Measurements from ENCODE around the gene ANP32E.
"Not testable (repeated sequence)": the region's sequence is repeated elsewhere in the genome, so short reads cannot be mapped to it uniquely, and the experiment has no call there.

ANP32E gene

DNA sequence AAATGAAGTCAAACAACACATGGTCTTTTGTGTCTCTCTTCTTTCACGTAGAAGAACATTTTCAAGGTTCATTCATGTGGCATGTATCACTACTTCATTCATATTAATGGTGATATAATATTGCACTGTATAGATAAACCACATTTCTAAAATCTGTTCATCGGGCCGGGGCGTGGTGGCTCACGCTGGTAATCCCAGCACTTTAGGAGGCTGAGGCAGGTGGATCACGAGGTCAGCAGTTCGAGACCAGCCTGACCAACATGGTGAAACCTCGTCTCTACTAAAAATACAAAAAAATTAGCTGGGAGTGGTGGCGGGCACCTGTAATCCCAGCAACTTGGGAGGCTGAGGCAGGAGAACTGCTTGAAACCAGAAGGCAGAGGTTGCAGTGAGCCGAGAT is 7.7 kb downstream of the ANP32E start:
- not testable (repeated sequence) for H3K9me3 ChIP-seq (ENCODE audit: control insufficient read depth in 1 of 2, low read length in 2 of 2); H3K27ac ChIP-seq (ENCODE audit: low read length); H3K4me3 ChIP-seq (ENCODE audit: low read depth in 1 of 2, low read length in 2 of 2); H3K27me3 ChIP-seq (ENCODE audit: low read depth, low read length); H3K4me1 ChIP-seq (ENCODE audit: control insufficient read depth in 1 of 2, insufficient read depth in 2 of 2, low read length in 2 of 2)
- peaks cover 20 to 29% of the 10 kb centered on the region in 2 donors for H3K36me3 ChIP-seq (ENCODE audit: control insufficient read depth in 1 of 2, insufficient read depth in 2 of 2, low read length in 2 of 2)

DNA sequence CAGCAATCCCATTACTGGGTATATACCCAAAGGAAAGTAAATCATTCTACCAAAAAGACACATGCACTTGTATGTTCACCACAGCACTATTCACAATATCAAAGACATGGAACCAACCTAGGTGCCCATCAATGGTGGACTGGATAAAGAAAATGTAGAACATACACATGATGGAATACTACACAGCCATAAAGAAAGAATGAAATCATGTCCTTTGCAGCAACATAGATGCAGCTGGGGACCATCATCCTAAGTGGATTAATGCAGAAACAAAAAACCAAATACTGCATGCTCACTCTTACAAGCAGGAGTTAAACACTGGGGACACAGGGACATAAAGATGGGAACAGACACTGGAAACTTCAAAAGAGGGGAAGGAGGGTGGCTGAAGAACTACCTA is 8.7 kb downstream of the ANP32E start:
- Histone ChIP-seq H3K36me3 (ENCODE audit: control insufficient read depth in 1 of 2, insufficient read depth in 2 of 2, low read length in 2 of 2) (peaks cover 20 to 29% of the 10 kb centered on the region in 2 donors), H3K4me1 (ENCODE audit: control insufficient read depth in 1 of 2, insufficient read depth in 2 of 2, low read length in 2 of 2) (no peaks in the 10 kb centered on the region)

DNA sequence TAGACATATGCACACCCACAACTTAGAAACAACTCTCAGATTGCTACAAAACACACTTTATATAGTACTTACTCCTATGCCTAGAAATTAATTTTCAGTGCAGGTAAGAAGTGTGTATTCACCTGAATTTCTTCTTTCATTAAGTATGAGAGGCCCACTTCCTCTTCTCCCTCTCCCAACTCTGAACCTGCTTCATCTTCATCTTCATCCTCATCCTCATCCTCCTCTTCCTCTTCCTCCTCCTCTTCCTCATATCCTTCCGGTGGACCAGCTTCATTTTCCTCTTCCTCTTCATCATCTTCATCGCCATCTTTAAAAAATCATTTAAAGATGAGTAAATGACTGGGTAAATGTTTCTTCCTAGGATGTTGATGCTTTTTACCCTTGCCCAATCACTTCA is 9.4 kb downstream of the ANP32E start:
- Histone ChIP-seq H3K27me3 (ENCODE audit: low read depth, low read length) (no peaks in the 10 kb centered on the region), H3K36me3 (ENCODE audit: control insufficient read depth in 1 of 2, insufficient read depth in 2 of 2, low read length in 2 of 2) (peaks cover 20 to 29% of the 10 kb centered on the region in 2 donors), H3K4me1 (ENCODE audit: control insufficient read depth in 1 of 2, insufficient read depth in 2 of 2, low read length in 2 of 2) (no peaks in the 10 kb centered on the region), H3K27ac (ENCODE audit: low read length) (no peak overlapping the region), H3K9me3 (ENCODE audit: control insufficient read depth in 1 of 2, low read length in 2 of 2) (no peaks in the 10 kb centered on the region), H3K4me3 (ENCODE audit: low read depth in 1 of 2, low read length in 2 of 2) (no peak overlapping the region)

More for the DNA sequence above, 8.7 kb downstream of the ANP32E start:
- Histone ChIP-seq H3K9me3 (ENCODE audit: control insufficient read depth in 1 of 2, low read length in 2 of 2) (no peaks in the 10 kb centered on the region), H3K27me3 (ENCODE audit: low read depth, low read length) (no peaks in the 10 kb centered on the region), H3K27ac (ENCODE audit: low read length) (no peak overlapping the region), H3K4me3 (ENCODE audit: low read depth in 1 of 2, low read length in 2 of 2) (no peak overlapping the region)

DNA sequence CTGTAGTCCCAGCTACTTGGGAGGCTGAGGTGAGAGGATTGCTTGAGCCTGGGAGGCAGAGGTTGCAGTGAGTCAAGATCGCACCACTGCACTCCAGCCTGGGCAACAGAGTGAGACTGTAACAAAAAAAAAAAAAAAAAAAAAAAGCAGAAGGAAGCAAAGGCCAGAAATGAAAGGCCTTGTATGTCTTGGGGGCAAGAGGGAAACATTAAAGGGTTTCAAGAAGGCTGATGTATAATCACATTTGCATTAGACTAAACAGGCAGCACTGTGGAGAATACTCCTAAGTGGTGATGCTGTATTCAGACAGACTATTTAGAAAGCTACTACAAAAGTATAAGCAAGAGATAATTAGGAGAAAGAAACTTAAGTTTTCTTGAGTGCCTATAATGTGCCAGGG is 10.4 kb downstream of the ANP32E start:
- Histone ChIP-seq H3K4me3 (ENCODE audit: low read depth in 1 of 2, low read length in 2 of 2) (no peak overlapping the region), H3K36me3 (ENCODE audit: control insufficient read depth in 1 of 2, insufficient read depth in 2 of 2, low read length in 2 of 2) (peaks cover 20 to 29% of the 10 kb centered on the region in 2 donors), H3K9me3 (ENCODE audit: control insufficient read depth in 1 of 2, low read length in 2 of 2) (no peaks in the 10 kb centered on the region), H3K4me1 (ENCODE audit: control insufficient read depth in 1 of 2, insufficient read depth in 2 of 2, low read length in 2 of 2) (no peaks in the 10 kb centered on the region), H3K27me3 (ENCODE audit: low read depth, low read length) (no peaks in the 10 kb centered on the region), H3K27ac (ENCODE audit: low read length) (no peak overlapping the region)

GRCh38 chr1:150224983-150225382 is 10.9 kb downstream of the ANP32E start:
- H3K36me3 ChIP-seq (ENCODE audit: control insufficient read depth in 1 of 2, insufficient read depth in 2 of 2, low read length in 2 of 2) = peaks cover 20 to 29% of the 10 kb centered on the region in 2 donors
- no peak overlapping the region for H3K27ac ChIP-seq (ENCODE audit: low read length)

GRCh38 chr1:150221552-150221951 is 14.4 kb downstream of the ANP32E start:
- H3K4me1 ChIP-seq (ENCODE audit: control insufficient read depth in 1 of 2, insufficient read depth in 2 of 2, low read length in 2 of 2) = no peaks in the 10 kb centered on the region
- H3K9me3 ChIP-seq (ENCODE audit: control insufficient read depth in 1 of 2, low read length in 2 of 2) = no peaks in the 10 kb centered on the region
- H3K4me3 ChIP-seq (ENCODE audit: low read depth in 1 of 2, low read length in 2 of 2) = no peak overlapping the region
- no peaks in the 10 kb centered on the region for H3K27me3 ChIP-seq (ENCODE audit: low read depth, low read length)
- H3K36me3 ChIP-seq (ENCODE audit: control insufficient read depth in 1 of 2, insufficient read depth in 2 of 2, low read length in 2 of 2) = peaks cover 14 to 28% of the 10 kb centered on the region in 2 donors
- H3K27ac ChIP-seq (ENCODE audit: low read length) = no peak overlapping the region

More at GRCh38 chr1:150224983-150225382, 10.9 kb downstream of the ANP32E start:
- H3K4me1 ChIP-seq (ENCODE audit: control insufficient read depth in 1 of 2, insufficient read depth in 2 of 2, low read length in 2 of 2) = no peaks in the 10 kb centered on the region
- H3K27me3 ChIP-seq (ENCODE audit: low read depth, low read length) = no peaks in the 10 kb centered on the region
- H3K9me3 ChIP-seq (ENCODE audit: control insufficient read depth in 1 of 2, low read length in 2 of 2) = no peaks in the 10 kb centered on the region
- no peak overlapping the region for H3K4me3 ChIP-seq (ENCODE audit: low read depth in 1 of 2, low read length in 2 of 2)

DNA sequence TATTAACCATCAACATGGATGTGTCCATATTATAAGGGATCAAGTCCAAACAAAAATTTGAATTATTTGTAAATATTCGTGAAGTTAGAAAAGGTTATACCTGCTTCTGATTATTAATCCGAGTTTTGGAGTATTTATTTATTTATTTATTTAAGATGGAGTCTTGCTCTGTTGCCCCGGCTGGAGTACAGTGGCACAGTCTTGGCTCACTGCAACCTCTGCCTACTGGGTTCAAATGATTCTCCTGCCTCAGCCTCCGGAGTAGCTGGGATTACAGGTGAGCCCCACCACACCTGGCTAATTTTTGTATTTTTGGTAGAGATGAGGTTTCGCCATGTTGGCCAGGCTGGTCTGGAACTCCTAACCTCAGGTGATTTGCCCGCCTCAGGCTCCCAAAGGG is 20.1 kb downstream of the ANP32E start:
- not testable (repeated sequence) for H3K36me3 ChIP-seq (ENCODE audit: control insufficient read depth in 1 of 2, insufficient read depth in 2 of 2, low read length in 2 of 2); H3K4me1 ChIP-seq (ENCODE audit: control insufficient read depth in 1 of 2, insufficient read depth in 2 of 2, low read length in 2 of 2); H3K4me3 ChIP-seq (ENCODE audit: low read depth in 1 of 2, low read length in 2 of 2); H3K27me3 ChIP-seq (ENCODE audit: low read depth, low read length); H3K9me3 ChIP-seq (ENCODE audit: control insufficient read depth in 1 of 2, low read length in 2 of 2); H3K27ac ChIP-seq (ENCODE audit: low read length)

DNA sequence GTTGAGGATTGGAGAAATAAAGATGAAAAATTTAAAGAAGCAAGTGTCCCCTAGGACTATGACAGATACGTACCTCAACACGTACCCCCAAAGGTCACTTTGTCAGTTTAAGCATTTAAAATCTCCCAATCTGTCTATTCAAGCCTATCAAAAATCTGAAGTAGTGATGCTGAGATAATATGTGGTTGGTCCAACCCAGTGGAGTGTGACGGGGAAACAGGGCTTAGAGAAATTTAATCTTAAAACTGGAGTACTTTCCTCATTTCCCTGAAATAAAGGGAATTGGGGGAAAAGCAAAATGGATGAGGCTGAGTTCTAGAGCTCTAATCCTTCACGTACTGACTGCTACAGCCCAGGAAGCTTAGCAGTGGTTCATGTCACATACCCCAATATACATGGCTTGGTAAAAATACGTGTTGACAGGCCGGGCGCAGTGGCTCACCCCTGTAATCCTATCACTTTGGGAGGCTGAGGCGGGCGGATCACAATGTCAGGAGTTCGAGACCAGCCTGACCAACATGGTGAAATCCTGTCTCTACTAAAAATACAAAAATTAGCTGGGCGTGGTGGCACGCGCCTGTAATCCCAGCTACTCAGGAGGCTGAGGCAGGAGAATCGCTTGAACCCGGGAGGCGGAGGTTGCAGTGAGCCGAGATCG is 21.7 kb downstream of the ANP32E start:
- peak overlapping the region; percentile 84 for H3K27ac ChIP-seq (ENCODE audit: low read length)
- H3K4me1 ChIP-seq (ENCODE audit: control insufficient read depth in 1 of 2, insufficient read depth in 2 of 2, low read length in 2 of 2); H3K36me3 ChIP-seq (ENCODE audit: control insufficient read depth in 1 of 2, insufficient read depth in 2 of 2, low read length in 2 of 2); H3K9me3 ChIP-seq (ENCODE audit: control insufficient read depth in 1 of 2, low read length in 2 of 2); H3K27me3 ChIP-seq (ENCODE audit: low read depth, low read length): not testable (repeated sequence)
- peak overlapping the region; percentile 49 to 65 for H3K4me3 ChIP-seq (ENCODE audit: low read depth in 1 of 2, low read length in 2 of 2)

GRCh38 chr1:150213170-150214098 is 22.5 kb downstream of the ANP32E start:
- H3K27ac ChIP-seq (ENCODE audit: low read length) = peak overlapping the region; percentile 84
- no peaks in the 10 kb centered on the region for H3K36me3 ChIP-seq (ENCODE audit: control insufficient read depth in 1 of 2, insufficient read depth in 2 of 2, low read length in 2 of 2)
- peak overlapping the region; percentile 49 to 65 for H3K4me3 ChIP-seq (ENCODE audit: low read depth in 1 of 2, low read length in 2 of 2)
- no peaks in the 10 kb centered on the region for H3K9me3 ChIP-seq (ENCODE audit: control insufficient read depth in 1 of 2, low read length in 2 of 2)
- H3K4me1 ChIP-seq (ENCODE audit: control insufficient read depth in 1 of 2, insufficient read depth in 2 of 2, low read length in 2 of 2) = no peaks in the 10 kb centered on the region
- H3K27me3 ChIP-seq (ENCODE audit: low read depth, low read length) = no peaks in the 10 kb centered on the region

- Histone ChIP-seq H3K9me3 (ENCODE audit: control insufficient read depth in 1 of 2, low read length in 2 of 2) (no peaks in the 10 kb centered on the region), H3K27ac (ENCODE audit: low read length) (no peak overlapping the region), H3K27me3 (ENCODE audit: low read depth, low read length) (no peaks in the 10 kb centered on the region), H3K4me1 (ENCODE audit: control insufficient read depth in 1 of 2, insufficient read depth in 2 of 2, low read length in 2 of 2) (no peaks in the 10 kb centered on the region), H3K4me3 (ENCODE audit: low read depth in 1 of 2, low read length in 2 of 2) (no peak overlapping the region), H3K36me3 (ENCODE audit: control insufficient read depth in 1 of 2, insufficient read depth in 2 of 2, low read length in 2 of 2) (no peaks in the 10 kb centered on the region)
Observed at GRCh38 chr1:150212070-150212469, 23.8 kb downstream of the ANP32E start.

DNA sequence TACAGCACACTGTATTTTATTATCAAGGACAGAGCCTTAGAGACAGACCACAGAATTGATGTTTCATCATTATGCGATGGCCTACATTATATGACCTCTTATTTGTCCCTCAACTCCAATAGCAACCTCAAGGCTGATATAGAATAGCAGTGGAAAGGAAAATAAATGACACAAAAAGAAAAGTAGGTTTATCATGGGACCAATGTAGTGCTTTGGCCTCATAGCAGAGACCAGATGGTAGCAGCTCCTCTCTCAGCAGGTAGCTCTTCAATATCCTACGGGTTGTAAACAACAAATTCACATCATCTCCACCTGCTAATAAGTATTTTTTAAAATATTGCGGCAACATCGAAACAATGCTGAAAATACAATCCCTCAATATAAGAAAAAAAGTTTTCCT is 25.2 kb downstream of the ANP32E start:
- no peaks in the 10 kb centered on the region for H3K36me3 ChIP-seq (ENCODE audit: control insufficient read depth in 1 of 2, insufficient read depth in 2 of 2, low read length in 2 of 2)
- no peaks in the 10 kb centered on the region for H3K9me3 ChIP-seq (ENCODE audit: control insufficient read depth in 1 of 2, low read length in 2 of 2)

More for the DNA sequence above, 25.2 kb downstream of the ANP32E start:
- Histone ChIP-seq H3K4me3 (ENCODE audit: low read depth in 1 of 2, low read length in 2 of 2) (no peak overlapping the region), H3K4me1 (ENCODE audit: control insufficient read depth in 1 of 2, insufficient read depth in 2 of 2, low read length in 2 of 2) (no peaks in the 10 kb centered on the region), H3K27me3 (ENCODE audit: low read depth, low read length) (no peaks in the 10 kb centered on the region), H3K27ac (ENCODE audit: low read length) (no peak overlapping the region)

All from muscle layer of duodenum (tissue), 2 donors.